GM12878 (cell line): Measurements from ENCODE around the gene CCDC57. TPM values are rescaled to one million over a fixed set of nuclear protein-coding genes. Genes with fewer than 3 reads are reported as not detected.

ENCODE experiments used
- E2F4 ChIP-seq: IDR thresholded peaks from 2 replicates; pipeline ENCODE4 v1.6.1; 2012; ENCODE audit warnings: low read depth, low read length, improper control_type of control experiment
- E4F1 ChIP-seq: fragments of 450-650 bp; IDR thresholded peaks from 2 replicates; pipeline ENCODE4 v1.6.1; 2018; ENCODE audit warnings: borderline replicate concordance, mild to moderate bottlenecking; ENCODE audit not compliant: partially characterized antibody
- LARP7 ChIP-seq: fragments of 450-650 bp; IDR thresholded peaks from 2 replicates; pipeline ENCODE4 v1.6.1; 2017; ENCODE audit warnings: mild to moderate bottlenecking
- MEF2A ChIP-seq: IDR thresholded peaks from 2 replicates; pipeline ENCODE4 v1.6.1; 2011; ENCODE audit warnings: low read depth, mild to moderate bottlenecking, low read length, moderate library complexity; ENCODE audit not compliant: insufficient read depth
- MEF2B ChIP-seq: fragments of 450-650 bp; IDR thresholded peaks from 2 replicates; pipeline ENCODE4 v1.6.1; 2018; ENCODE audit warnings: mild to moderate bottlenecking, moderate library complexity; ENCODE audit not compliant: partially characterized antibody, poor library complexity, severe bottlenecking
- NKRF ChIP-seq: fragments of 450-650 bp; conservative IDR thresholded peaks from 2 replicates; pipeline ENCODE4 v1.6.1; 2017; ENCODE audit warnings: mild to moderate bottlenecking, moderate library complexity
- PAX8 ChIP-seq: fragments of 450-650 bp; IDR thresholded peaks from 2 replicates; pipeline ENCODE4 v1.6.1; 2017; ENCODE audit warnings: mild to moderate bottlenecking, moderate library complexity
- PBX3 ChIP-seq: IDR thresholded peaks from 2 replicates; pipeline ENCODE4 v1.6.1; 2011; ENCODE audit warnings: mild to moderate bottlenecking, low read depth, low read length, moderate library complexity; ENCODE audit not compliant: insufficient replicate concordance
- SIN3A ChIP-seq: IDR thresholded peaks from 2 replicates; pipeline ENCODE4 v1.6.1; 2012; ENCODE audit warnings: low read depth, low read length, improper control_type of control experiment
- SMAD5 ChIP-seq: IDR thresholded peaks from 2 replicates; pipeline ENCODE4 v1.6.1; 2016; ENCODE audit warnings: antibody characterized with exemption, low read depth
- SMC3 ChIP-seq: IDR thresholded peaks from 2 replicates; pipeline ENCODE4 v1.6.1; 2011; ENCODE audit warnings: low read length, improper control_type of control experiment, borderline replicate concordance
- SUZ12 ChIP-seq: fragments of 200-600 bp; sonication (generic); IDR thresholded peaks from one replicate; pipeline ENCODE4 v1.6.1; 2018; ENCODE audit warnings: antibody characterized with exemption, mild to moderate bottlenecking; ENCODE audit not compliant: unreplicated experiment
- TARDBP ChIP-seq: IDR thresholded peaks from 2 replicates; pipeline ENCODE4 v1.6.1; 2016; ENCODE audit warnings: borderline replicate concordance
- TBL1XR1 ChIP-seq: IDR thresholded peaks from 2 replicates; pipeline ENCODE4 v1.6.1; 2012; ENCODE audit warnings: low read depth, low read length, improper control_type of control experiment
- USF2 ChIP-seq: IDR thresholded peaks from 2 replicates; pipeline ENCODE4 v1.6.1; 2011; ENCODE audit warnings: low read depth, low read length, improper control_type of control experiment, borderline replicate concordance
- ZSCAN29 ChIP-seq: fragments of 450-650 bp; IDR thresholded peaks from 2 replicates; pipeline ENCODE4 v1.6.1; 2017; ENCODE audit warnings: mild to moderate bottlenecking, moderate library complexity
- polyA plus RNA-seq, 11 experiments: library from polyadenylated mRNA; depleted of rRNA in 4 of 11; unstranded in 6 of 11; stranded (reverse) in 5 of 11; fragments of >200 nt; fragmentation: Nextera tagmentation in 4 of 11; fragmentation: Illumina TruSeq in 1 of 11; extraction: Ambion mirVana in 4 of 11; extraction: Trizol in 1 of 11; gene quantifications; 1 replicate in 1 of 11; 2 replicates in 10 of 11; pipeline versions ENCODE4 v1.2.1 to v1.2.3, GENCODE V29; 2011 to 2016; ENCODE audit warnings: inconsistent platforms in 2 of 11, missing spikeins in 2 of 11, low read depth in 1 of 11
- total RNA-seq, 4 experiments: library from RNA; depleted of rRNA in 3 of 4; stranded (reverse); fragments of >200 nt in 3 of 4; fragmentation: Illumina TruSeq in 1 of 4; extraction: Trizol in 1 of 4; gene quantifications; 2 replicates each; pipeline versions ENCODE4 v1.2.1 to v1.2.3, GENCODE V29; 2013 to 2021

Gene CCDC57
- total and polyA plus RNA-seq, 10 of the 15 experiments (the other 5 are each of a cell fraction or from before 2014, with no cell fraction given) = 5.4 to 123 (median 45.8) TPM

GRCh38 chr17:82212331-82213250 is at the start of gene CCDC57 (continued):
- TF ChIP-seq NKRF (peak; percentile 93), SMAD5 (peak; percentile 59; the same call in 1 of the 2 replicates), USF2 (no peak), LARP7 (peak; percentile 100), MEF2A (0 out of 2 replicates have a peak, but pooled peaks have one; percentile 14), MEF2B (peak; percentile 24), SUZ12 (no peak), PBX3 (no peak), TBL1XR1 (peak; percentile 64; the same call in 1 of the 2 replicates), E4F1 (no peak), PAX8 (no peak), E2F4 (no peak), ZSCAN29 (peak; percentile 56; the same call in 1 of the 2 replicates), SMC3 (no peak), TARDBP (no peak), SIN3A (0 out of 2 replicates have a peak, but pooled peaks have one; percentile 52)
